Activated B cell treated with CpG ODN at 0.5 μM for 24 hours (primary cell): ENCODE data around the gene ZNF341. TPM values are rescaled to one million over a fixed set of nuclear protein-coding genes. Genes with fewer than 3 reads are reported as not detected.

Source experiments
- ATAC-seq: fragments of 200-7000 bp; cut with Tn5 transposase; one replicate; pipeline ENCODE4 v1.10.0; 2021; ENCODE audit warnings: low read depth, mild to moderate bottlenecking, moderate library complexity
- CTCF ChIA-PET: fragments of 350-600 bp; sonication (Branson Sonifier 250); formaldehyde crosslinking; loops from one replicate; lab custom pipeline; 2021; ENCODE audit warnings: antibody characterized with exemption; lab: Charles Lee
- POLR2A ChIA-PET: fragments of 350-600 bp; sonication (Branson Sonifier 250); formaldehyde crosslinking; loops from one replicate; lab custom pipeline; 2021; ENCODE audit warnings: antibody characterized with exemption; lab: Charles Lee
- DNase-seq: peaks from one replicate; pipeline ENCODE4 v3.0.0; 2022
- H3K27ac Mint-ChIP-seq: one replicate; pipeline ENCODE4 v1.8.0; 2020; ENCODE audit warnings: mixed read lengths
- H3K27me3 Mint-ChIP-seq: one replicate; pipeline ENCODE4 v1.8.0; 2021; ENCODE audit warnings: mixed read lengths
- H3K36me3 Mint-ChIP-seq: one replicate; pipeline ENCODE4 v1.8.0; 2021; ENCODE audit warnings: low read depth, mixed read lengths
- H3K4me1 Mint-ChIP-seq: one replicate; pipeline ENCODE4 v1.8.0; 2021; ENCODE audit warnings: mixed read lengths
- H3K4me3 Mint-ChIP-seq: one replicate; pipeline ENCODE4 v1.8.0; 2020; ENCODE audit warnings: mild to moderate bottlenecking, mixed read lengths
- H3K9me3 Mint-ChIP-seq: one replicate; pipeline ENCODE4 v1.8.0; 2020; ENCODE audit warnings: mixed read lengths
- intact Hi-C: fragments of 100-400 bp; cut with micrococcal nuclease; formaldehyde crosslinking; loops from one replicate; pipeline ENCODE4 v1.15.1; 2024
- total RNA-seq: library from RNA; stranded (reverse); gene quantifications from 2 replicates; pipeline ENCODE4 v1.2.3, GENCODE V29; 2022
- TF ChIP-seq, protein P1 (sequence below): fragments of 200-600 bp; IDR thresholded peaks from one replicate; pipeline ENCODE4 v1.8.0; 2022; ENCODE audit warnings: antibody characterized with exemption, mild to moderate bottlenecking

The ZNF341 gene
- total RNA-seq, 1 donor from 2014 or later, result 10.1 TPM

DNA sequence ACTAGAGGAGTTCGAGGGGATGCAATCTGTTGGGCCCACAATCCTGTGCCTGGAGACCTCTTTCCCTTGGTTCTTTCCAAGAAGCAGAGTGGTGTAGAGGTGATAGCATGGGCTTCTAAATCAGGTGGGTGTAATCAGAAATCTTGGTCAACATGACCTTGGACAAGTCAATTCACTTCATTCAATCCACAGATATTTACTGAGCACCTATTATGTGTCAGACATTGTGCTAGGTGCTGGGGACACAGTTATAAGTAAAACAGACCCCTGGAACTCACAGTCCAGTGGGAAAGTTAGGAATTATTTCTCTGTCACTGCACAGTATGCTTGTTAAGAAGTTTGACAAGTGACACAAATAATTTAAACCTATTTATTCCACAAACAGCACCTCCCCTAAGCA is 42.3 kb upstream of the ZNF341 start:
- H3K4me3 Mint-ChIP-seq, result no peak overlapping the region
- POLR2A ChIA-PET, result interaction anchor here (0.6 to 0.8 kb wide), 3 partner anchors 124 to 551 kb away, joined by 3 to 4 read pairs (median 3); no protein-coding TSS in a partner anchor
- intact Hi-C loops, result loop anchor here (5.0 kb wide), 1 partner anchor 123 kb away; the partner anchor contains the start of gene CHMP4B

DNA sequence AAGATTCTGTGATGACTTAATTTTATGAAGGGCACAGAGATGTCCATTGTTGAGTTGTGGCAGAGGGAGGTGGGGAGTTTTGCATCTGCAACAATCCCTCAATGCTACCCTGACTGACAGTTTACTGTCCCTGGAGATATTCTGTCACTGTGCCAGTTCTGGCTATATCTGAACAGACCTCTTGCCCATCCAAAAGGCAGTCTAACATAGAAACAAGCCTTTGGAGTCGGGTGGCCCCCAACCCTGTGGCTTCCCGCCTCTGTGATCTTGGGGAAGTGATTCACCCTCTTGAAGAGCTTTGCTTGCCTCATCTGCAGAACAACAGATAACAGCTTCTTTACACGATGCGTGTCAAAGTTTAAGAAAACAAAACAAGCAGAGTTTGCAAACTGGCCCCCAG is 41.8 kb upstream of the ZNF341 start:
- POLR2A ChIA-PET, result interaction anchor here (0.6 to 0.8 kb wide), 3 partner anchors 124 to 551 kb away, joined by 3 to 4 read pairs (median 3); no protein-coding TSS in a partner anchor
- Mint-ChIP-seq H3K27ac (no peak overlapping the region), H3K9me3 (no peaks in the 10 kb centered on the region), H3K4me1 (peaks cover 11% of the 10 kb centered on the region), H3K4me3 (no peak overlapping the region), H3K36me3 (no peaks in the 10 kb centered on the region), H3K27me3 (no peaks in the 10 kb centered on the region)
- TF ChIP-seq, protein P1, sequence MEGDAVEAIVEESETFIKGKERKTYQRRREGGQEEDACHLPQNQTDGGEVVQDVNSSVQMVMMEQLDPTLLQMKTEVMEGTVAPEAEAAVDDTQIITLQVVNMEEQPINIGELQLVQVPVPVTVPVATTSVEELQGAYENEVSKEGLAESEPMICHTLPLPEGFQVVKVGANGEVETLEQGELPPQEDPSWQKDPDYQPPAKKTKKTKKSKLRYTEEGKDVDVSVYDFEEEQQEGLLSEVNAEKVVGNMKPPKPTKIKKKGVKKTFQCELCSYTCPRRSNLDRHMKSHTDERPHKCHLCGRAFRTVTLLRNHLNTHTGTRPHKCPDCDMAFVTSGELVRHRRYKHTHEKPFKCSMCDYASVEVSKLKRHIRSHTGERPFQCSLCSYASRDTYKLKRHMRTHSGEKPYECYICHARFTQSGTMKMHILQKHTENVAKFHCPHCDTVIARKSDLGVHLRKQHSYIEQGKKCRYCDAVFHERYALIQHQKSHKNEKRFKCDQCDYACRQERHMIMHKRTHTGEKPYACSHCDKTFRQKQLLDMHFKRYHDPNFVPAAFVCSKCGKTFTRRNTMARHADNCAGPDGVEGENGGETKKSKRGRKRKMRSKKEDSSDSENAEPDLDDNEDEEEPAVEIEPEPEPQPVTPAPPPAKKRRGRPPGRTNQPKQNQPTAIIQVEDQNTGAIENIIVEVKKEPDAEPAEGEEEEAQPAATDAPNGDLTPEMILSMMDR, result no peak
- ATAC-seq (no peak), DNase-seq (no peak)
- intact Hi-C loops, result loop anchor here (5.0 kb wide), 1 partner anchor 122 kb away; the partner anchor contains the start of gene CHMP4B
- CTCF ChIA-PET, result no interaction called here

More for the DNA sequence above, 42.3 kb upstream of the ZNF341 start:
- Mint-ChIP-seq H3K36me3 (no peaks in the 10 kb centered on the region), H3K4me1 (peaks cover 16% of the 10 kb centered on the region), H3K27me3 (no peaks in the 10 kb centered on the region), H3K9me3 (no peaks in the 10 kb centered on the region), H3K27ac (no peak overlapping the region)
- DNase-seq, result no peak
- ATAC-seq, result no peak
- CTCF ChIA-PET, result no interaction called here
- TF ChIP-seq, protein P1, result no peak

DNA sequence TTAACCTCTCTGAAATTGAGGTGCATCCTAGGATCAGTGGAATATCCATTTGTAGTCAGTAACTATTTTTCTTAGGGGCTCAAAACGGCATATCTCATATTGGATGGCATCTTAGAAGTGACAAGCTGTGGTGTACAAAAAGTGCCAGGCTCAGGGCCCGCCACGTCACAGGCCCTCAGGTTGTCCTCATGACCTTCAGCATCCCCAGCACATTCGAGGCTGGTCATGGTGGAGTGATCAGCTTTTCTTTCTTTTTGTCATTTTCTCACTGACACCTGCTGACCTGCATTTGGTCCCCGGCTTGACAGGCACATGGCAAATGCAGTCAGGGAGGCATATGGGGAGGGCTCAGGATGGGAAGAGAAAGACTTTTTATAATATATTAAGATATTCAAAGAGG is 38.5 kb upstream of the ZNF341 start:
- intact Hi-C loops, result no loop called here
- H3K36me3 Mint-ChIP-seq, result no peaks in the 10 kb centered on the region
- DNase-seq, result no peak
- H3K4me1 Mint-ChIP-seq, result no peaks in the 10 kb centered on the region
- TF ChIP-seq, protein P1, result no peak
- no peak overlapping the region for H3K4me3 Mint-ChIP-seq
- H3K9me3 Mint-ChIP-seq, result peaks cover under 1% of the 10 kb centered on the region
- POLR2A ChIA-PET, result no interaction called here
- no peak for ATAC-seq
- CTCF ChIA-PET, result interaction anchor here (0.7 kb wide), 1 partner anchor 169 kb away, joined by 5 read pairs; no protein-coding TSS in a partner anchor
- H3K27me3 Mint-ChIP-seq, result no peaks in the 10 kb centered on the region
- H3K27ac Mint-ChIP-seq, result no peak overlapping the region

DNA sequence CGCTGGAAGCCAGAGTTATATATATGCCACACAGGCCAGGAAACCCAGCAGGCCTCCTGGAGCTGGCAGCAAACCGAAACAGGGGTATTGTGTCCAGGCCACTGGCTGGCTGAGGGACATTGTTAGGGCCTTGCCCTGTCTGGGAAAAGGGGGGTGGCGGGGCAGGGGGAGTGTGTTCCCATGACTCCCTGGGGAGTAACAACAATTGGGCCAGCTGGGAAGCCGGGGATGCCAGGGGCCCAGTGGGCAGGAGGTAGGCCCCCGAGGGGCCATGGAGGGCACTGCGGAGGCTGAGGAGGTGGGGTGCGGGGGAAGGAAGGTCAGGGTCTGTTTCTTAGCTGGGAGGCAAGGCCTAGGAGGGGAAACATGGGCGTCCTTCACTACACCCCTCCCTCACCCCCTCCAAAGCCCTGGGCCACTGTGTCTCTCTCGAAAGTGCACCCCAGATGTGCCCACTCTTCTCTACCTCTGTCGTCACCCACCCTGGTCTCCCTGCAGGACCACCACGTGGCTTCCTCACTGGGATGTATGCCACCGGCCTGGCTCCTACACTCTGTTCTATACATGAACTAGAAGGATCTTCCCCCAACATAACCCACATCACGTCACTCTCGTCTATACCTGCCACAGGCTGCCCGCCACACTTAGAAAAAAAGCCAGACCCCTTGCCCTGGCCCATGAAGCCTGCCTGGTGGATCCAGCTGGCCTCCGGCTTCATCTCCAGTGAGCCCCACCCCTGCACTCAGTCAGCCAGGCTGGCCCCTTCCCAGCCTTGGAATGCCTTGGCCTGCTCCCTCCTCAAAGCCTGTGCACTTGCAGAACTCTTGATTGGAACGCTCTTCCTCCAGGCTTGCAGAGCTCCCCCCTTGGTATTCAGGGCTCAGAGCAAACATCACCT is 37.8 kb upstream of the ZNF341 start:
- TF ChIP-seq, protein P1, result no peak
- Mint-ChIP-seq H3K27me3 (no peaks in the 10 kb centered on the region), H3K4me3 (no peak overlapping the region), H3K27ac (no peak overlapping the region), H3K36me3 (no peaks in the 10 kb centered on the region), H3K9me3 (peaks cover 2% of the 10 kb centered on the region), H3K4me1 (no peaks in the 10 kb centered on the region)
- no peak for ATAC-seq
- ChIA-PET POLR2A (no interaction called here), CTCF (interaction anchor here (0.7 kb wide), 1 partner anchor 168 kb away, joined by 5 read pairs; no protein-coding TSS in a partner anchor)
- DNase-seq, result no peak
- intact Hi-C loops, result no loop called here

DNA sequence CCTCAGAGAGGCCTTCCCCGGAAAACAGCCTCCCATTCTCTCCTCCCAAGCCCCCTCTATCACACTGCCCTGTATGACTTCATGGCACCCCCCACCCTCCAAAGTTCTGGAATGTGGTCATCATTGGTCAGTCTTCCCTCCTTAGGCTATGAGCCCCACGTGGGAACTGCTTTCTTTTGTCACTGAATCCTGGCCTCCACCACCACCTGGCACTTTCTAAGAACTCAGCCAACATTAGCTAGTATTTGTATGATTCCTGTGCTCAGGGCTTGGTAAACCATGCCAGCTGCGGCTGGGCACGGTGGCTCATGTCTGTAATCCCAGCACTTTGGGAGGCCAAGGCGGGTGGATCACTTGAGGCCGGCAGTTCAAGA is 37.2 kb upstream of the ZNF341 start:
- H3K4me3 Mint-ChIP-seq, result no peak overlapping the region
- no peaks in the 10 kb centered on the region for H3K36me3 Mint-ChIP-seq
- ATAC-seq (no peak), DNase-seq (no peak)
- TF ChIP-seq, protein P1, result no peak
- H3K27ac Mint-ChIP-seq, result no peak overlapping the region
- ChIA-PET CTCF (no interaction called here), POLR2A (interaction anchor here (0.5 to 0.7 kb wide), 3 partner anchors 26 to 81 kb away, joined by 3 to 7 read pairs (median 5); no protein-coding TSS in a partner anchor)
- no peaks in the 10 kb centered on the region for H3K4me1 Mint-ChIP-seq
- intact Hi-C loops, result no loop called here
- no peaks in the 10 kb centered on the region for H3K27me3 Mint-ChIP-seq
- peaks cover 2% of the 10 kb centered on the region for H3K9me3 Mint-ChIP-seq
